ENCODE results near the gene DAO. TPM values are rescaled to one million over a fixed set of nuclear protein-coding genes. Genes with fewer than 3 reads are reported as not detected.

Gene DAO
- total and polyA plus RNA-seq, 8 donors, result not detected

GRCh38 chr12:108906971-108907370 is 27.1 kb downstream of the DAO start:
- 69% methylated on average over 2 of the region's 2 CpGs for WGBS, 2 donors
- H3K36me3 ChIP-seq, result no peaks in the 10 kb centered on the region
- H3K27me3 ChIP-seq, result no peaks in the 10 kb centered on the region
- H3K9me3 ChIP-seq, result no peaks in the 10 kb centered on the region
- FAIRE-seq (no peak), DNase-seq (no peak), ATAC-seq (no peak)
- no peak overlapping the region for H3K27ac ChIP-seq
- H3K4me1 ChIP-seq, result no peaks in the 10 kb centered on the region
- TF ChIP-seq CTCF (IDR thresholded peaks at IDR 0.05), result no peak
- H3K4me3 ChIP-seq, result no peak overlapping the region
- intact Hi-C loops (cut with DNase I), result no loop called here

GRCh38 chr12:108907839-108908351 is 28.0 kb downstream of the DAO start:
- Histone ChIP-seq H3K27me3 (no peaks in the 10 kb centered on the region), H3K9me3 (no peaks in the 10 kb centered on the region), H3K36me3 (no peaks in the 10 kb centered on the region), H3K4me3 (no peak overlapping the region), H3K27ac (no peak overlapping the region), H3K4me1 (no peaks in the 10 kb centered on the region)
- FAIRE-seq (no peak), ATAC-seq (peak in 2 of 4 donors; percentile 60 to 74), DNase-seq (no peak)
- TF ChIP-seq CTCF (IDR thresholded peaks at IDR 0.05), result no peak
- intact Hi-C loops (cut with DNase I), result no loop called here
- WGBS, 2 donors, result 25 to 27% methylated on average over 2 of the region's 2 CpGs

GRCh38 chr12:108910336-108910735 is 30.4 kb downstream of the DAO start:
- Histone ChIP-seq H3K4me3 (no peak overlapping the region), H3K36me3 (no peaks in the 10 kb centered on the region), H3K9me3 (no peaks in the 10 kb centered on the region), H3K27me3 (no peaks in the 10 kb centered on the region), H3K4me1 (no peaks in the 10 kb centered on the region), H3K27ac (no peak overlapping the region)
- WGBS, 2 donors, result 74 to 75% methylated on average over 5 of the region's 5 CpGs
- TF ChIP-seq CTCF (IDR thresholded peaks at IDR 0.05), result no peak
- DNase-seq (no peak), FAIRE-seq (no peak), ATAC-seq (no peak)
- intact Hi-C loops (cut with DNase I), result no loop called here

- H3K36me3 ChIP-seq, result no peaks in the 10 kb centered on the region
- ATAC-seq (no peak), DNase-seq (no peak), FAIRE-seq (no peak)
- intact Hi-C loops (cut with DNase I), result no loop called here
- 47 to 66% methylated on average over 6 of the region's 6 CpGs for WGBS, 2 donors
- no peaks in the 10 kb centered on the region for H3K27me3 ChIP-seq
- no peak overlapping the region for H3K4me3 ChIP-seq
- H3K27ac ChIP-seq, result no peak overlapping the region
- no peaks in the 10 kb centered on the region for H3K9me3 ChIP-seq
- no peak for TF ChIP-seq CTCF (IDR thresholded peaks at IDR 0.05)
- no peaks in the 10 kb centered on the region for H3K4me1 ChIP-seq
Observed at GRCh38 chr12:108911915-108912314, 32.0 kb downstream of the DAO start.

- TF ChIP-seq CTCF (IDR thresholded peaks at IDR 0.05), result no peak
- Histone ChIP-seq H3K4me3 (no peak overlapping the region), H3K4me1 (no peaks in the 10 kb centered on the region), H3K27ac (no peak overlapping the region), H3K27me3 (no peaks in the 10 kb centered on the region), H3K36me3 (no peaks in the 10 kb centered on the region), H3K9me3 (no peaks in the 10 kb centered on the region)
- WGBS, 2 donors, result 85 to 91% methylated on average over 9 of the region's 9 CpGs
- intact Hi-C loops (cut with DNase I), result no loop called here
- ATAC-seq (no peak), FAIRE-seq (no peak), DNase-seq (no peak)
Observed at GRCh38 chr12:108912361-108912760, 32.5 kb downstream of the DAO start.
